Caco-2 (cell line): ENCODE results near the gene PPIH. TPM values are rescaled to one million over a fixed set of nuclear protein-coding genes. Genes with fewer than 3 reads are reported as not detected.

ENCODE experiments used
- BruUV-seq: library from RNA; stranded (reverse); fragments of 400-500 nt; replicated peaks from 2 replicates; lab custom pipeline; 2021; lab: Mats Ljungman, UMichigan
- CTCF ChIA-PET: fragments of 300-600 bp; sonication (Branson Sonifier 250); formaldehyde crosslinking; loops from one replicate; lab custom pipeline; 2022; ENCODE audit warnings: antibody characterized with exemption; lab: Charles Lee
- POLR2A ChIA-PET: fragments of 300-600 bp; sonication (Branson Sonifier 250); formaldehyde crosslinking; loops from one replicate; lab custom pipeline; 2022; ENCODE audit warnings: antibody characterized with exemption; lab: Charles Lee
- DNase-seq, 2 experiments: peaks; one replicate each; pipeline versions ENCODE4 v3.0.0 to v3.0.0-alpha.2; 2020 to 2022
- H3K27me3 ChIP-seq: replicated peaks from 2 replicates; pipeline ENCODE4 v1.6.0; 2011; ENCODE audit warnings: low read length; ENCODE audit not compliant: control insufficient read depth, insufficient read depth
- H3K36me3 ChIP-seq: 2 replicates; pipeline ENCODE4 v1.5.1; 2011; ENCODE audit warnings: low read length; ENCODE audit not compliant: control insufficient read depth, insufficient read depth
- H3K4me1 ChIP-seq: fragments of 250-450 bp; sonication (Bioruptor Pico); 2 replicates; pipeline ENCODE4 v1.5.1; 2020; ENCODE audit warnings: mild to moderate bottlenecking
- H3K4me3 ChIP-seq: 2 replicates; pipeline ENCODE4 v1.5.1; 2011; ENCODE audit warnings: low read depth, mild to moderate bottlenecking, control low read depth, low read length
- H3K9me3 ChIP-seq: fragments of 250-450 bp; sonication (Bioruptor Pico); 2 replicates; pipeline ENCODE4 v1.5.1; 2020; ENCODE audit warnings: mild to moderate bottlenecking, moderate library complexity
- H3K27ac Mint-ChIP-seq: one replicate; pipeline ENCODE4 v1.8.0; 2022; ENCODE audit warnings: mixed read lengths; ENCODE audit not compliant: unreplicated experiment
- H3K27me3 Mint-ChIP-seq: one replicate; pipeline ENCODE4 v1.8.0; 2022; ENCODE audit warnings: mixed read lengths; ENCODE audit not compliant: insufficient read depth, unreplicated experiment
- H3K36me3 Mint-ChIP-seq: one replicate; pipeline ENCODE4 v1.8.0; 2022; ENCODE audit warnings: mild to moderate bottlenecking, mixed read lengths; ENCODE audit not compliant: insufficient read depth, unreplicated experiment
- H3K4me1 Mint-ChIP-seq: one replicate; pipeline ENCODE4 v1.8.0; 2022; ENCODE audit warnings: low read depth, mixed read lengths; ENCODE audit not compliant: unreplicated experiment
- H3K4me3 Mint-ChIP-seq: one replicate; pipeline ENCODE4 v1.8.0; 2022; ENCODE audit warnings: mild to moderate bottlenecking, moderate library complexity, mixed read lengths; ENCODE audit not compliant: unreplicated experiment
- H3K9me3 Mint-ChIP-seq: one replicate; pipeline ENCODE4 v1.8.0; 2022; ENCODE audit warnings: mixed read lengths; ENCODE audit not compliant: unreplicated experiment
- CTCF ChIP-seq, 2 experiments: fragments of 200-600 bp in 1 of 2; IDR thresholded peaks; 1 replicate in 1 of 2; 2 replicates in 1 of 2; pipeline versions ENCODE4 v1.5.1 to v1.8.0; 2011 to 2022; ENCODE audit warnings: antibody characterized with exemption in 1 of 2, control low read depth in 1 of 2, inconsistent platforms in 1 of 2, low read depth in 1 of 2, low read length in 1 of 2, mild to moderate bottlenecking in 1 of 2, moderate library complexity in 1 of 2; ENCODE audit not compliant: insufficient read depth in 1 of 2, severe bottlenecking in 1 of 2, unreplicated experiment in 1 of 2
- intact Hi-C: fragments of 100-400 bp; cut with micrococcal nuclease; formaldehyde crosslinking; loops from one replicate; pipeline ENCODE4 v1.10.0; 2022; ENCODE audit not compliant: unreplicated experiment
- total RNA-seq: library from RNA; stranded (reverse); gene quantifications from 2 replicates; pipeline ENCODE4 v1.2.3, GENCODE V29; 2022

Gene PPIH
- total RNA-seq, 1 experiment from 2014 or later, result 54.7 TPM

DNA sequence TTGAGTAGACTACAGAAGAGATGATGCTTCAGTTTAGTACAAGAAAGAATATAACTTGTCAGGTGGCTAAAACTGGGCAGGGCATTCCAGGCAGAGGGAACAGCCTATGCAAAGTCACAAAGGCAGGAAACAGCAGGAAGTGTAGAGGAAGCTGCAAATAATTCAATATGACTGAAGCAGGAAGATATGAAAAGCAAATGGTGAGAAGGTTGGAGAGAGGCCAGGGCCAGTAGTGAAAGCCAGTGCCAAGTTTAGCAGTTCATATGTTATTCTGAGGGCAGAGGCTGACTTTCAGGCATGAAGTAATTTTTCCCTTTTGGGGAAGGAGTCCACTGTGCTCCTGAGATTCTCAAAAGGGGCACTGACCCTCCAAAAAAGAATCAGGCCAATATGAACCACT is 16.0 kb downstream of the PPIH start:
- no TSS peak for BruUV-seq
- POLR2A ChIA-PET, result no interaction called here
- DNase-seq, result no peak

GRCh38 chr1:42674682-42675081 is 16.5 kb downstream of the PPIH start:
- POLR2A ChIA-PET, result no interaction called here

More for the DNA sequence above, 16.0 kb downstream of the PPIH start:
- Mint-ChIP-seq H3K27ac (no peak overlapping the region), H3K36me3 (peaks cover 26% of the 10 kb centered on the region), H3K27me3 (no peaks in the 10 kb centered on the region), H3K4me3 (no peak overlapping the region), H3K4me1 (peaks cover 11% of the 10 kb centered on the region), H3K9me3 (no peaks in the 10 kb centered on the region)
- Histone ChIP-seq H3K4me3 (no peak overlapping the region), H3K27me3 (no peaks in the 10 kb centered on the region), H3K4me1 (no peaks in the 10 kb centered on the region), H3K9me3 (no peaks in the 10 kb centered on the region), H3K36me3 (no peaks in the 10 kb centered on the region)
- CTCF ChIA-PET, result no interaction called here
- intact Hi-C loops, result no loop called here
- TF ChIP-seq CTCF (IDR thresholded peaks at IDR 0.05; ENCODE audit: insufficient read depth in 1 of 2, low read depth in 1 of 2, low read length in 1 of 2, severe bottlenecking in 1 of 2, unreplicated experiment in 1 of 2), result no peak

GRCh38 chr1:42675467-42675866 is 17.2 kb downstream of the PPIH start:
- Mint-ChIP-seq H3K4me3 (no peak overlapping the region), H3K36me3 (peaks cover 23% of the 10 kb centered on the region), H3K9me3 (no peaks in the 10 kb centered on the region), H3K4me1 (peaks cover 8% of the 10 kb centered on the region), H3K27ac (no peak overlapping the region), H3K27me3 (no peaks in the 10 kb centered on the region)
- POLR2A ChIA-PET, result no interaction called here
- CTCF ChIA-PET, result no interaction called here
- no peaks in the 10 kb centered on the region for H3K9me3 ChIP-seq
- no peak for TF ChIP-seq CTCF (IDR thresholded peaks at IDR 0.05; ENCODE audit: insufficient read depth in 1 of 2, low read depth in 1 of 2, low read length in 1 of 2, severe bottlenecking in 1 of 2, unreplicated experiment in 1 of 2)
- intact Hi-C loops, result no loop called here
- H3K4me3 ChIP-seq, result no peak overlapping the region
- no TSS peak for BruUV-seq
- no peaks in the 10 kb centered on the region for H3K4me1 ChIP-seq
- DNase-seq, result no peak
- no peaks in the 10 kb centered on the region for H3K27me3 ChIP-seq
- H3K36me3 ChIP-seq, result no peaks in the 10 kb centered on the region

More at GRCh38 chr1:42674682-42675081, 16.5 kb downstream of the PPIH start:
- no peak for DNase-seq
- Mint-ChIP-seq H3K4me3 (no peak overlapping the region), H3K36me3 (peaks cover 26% of the 10 kb centered on the region), H3K27me3 (no peaks in the 10 kb centered on the region), H3K4me1 (peaks cover 11% of the 10 kb centered on the region), H3K27ac (no peak overlapping the region), H3K9me3 (no peaks in the 10 kb centered on the region)
- no peaks in the 10 kb centered on the region for H3K4me1 ChIP-seq
- no peaks in the 10 kb centered on the region for H3K36me3 ChIP-seq
- CTCF ChIA-PET, result no interaction called here
- intact Hi-C loops, result no loop called here
- H3K4me3 ChIP-seq, result no peak overlapping the region
- no TSS peak for BruUV-seq
- H3K27me3 ChIP-seq, result no peaks in the 10 kb centered on the region
- no peaks in the 10 kb centered on the region for H3K9me3 ChIP-seq
- TF ChIP-seq CTCF (IDR thresholded peaks at IDR 0.05; ENCODE audit: insufficient read depth in 1 of 2, low read depth in 1 of 2, low read length in 1 of 2, severe bottlenecking in 1 of 2, unreplicated experiment in 1 of 2), result no peak
